Spleen (tissue), 11 donors: ENCODE results near the gene C1orf53. TPM values are rescaled to one million over a fixed set of nuclear protein-coding genes. Genes with fewer than 3 reads are reported as not detected.

Experiments
- DNase-seq: peaks from one replicate; pipeline ENCODE4 v3.0.0-alpha.2; 2020
- H3K27ac ChIP-seq, 8 donors: fragments of 200-600 bp; sonication (generic) in 7 of 8; 1 replicate in 4 of 8; 2 replicates in 4 of 8; pipeline versions ENCODE4 v1.5.0 to v1.8.0; 2016 to 2021; ENCODE audit warnings: inconsistent platforms in 4 of 8, mild to moderate bottlenecking in 4 of 8, moderate library complexity in 1 of 8
- H3K27me3 ChIP-seq, 7 donors: fragments of 200-600 bp; sonication (generic) in 6 of 7; replicated peaks in 1 of 7; 1 replicate in 4 of 7; 2 replicates in 3 of 7; pipeline versions ENCODE4 v1.5.0 to v1.8.0; 2016 to 2021; ENCODE audit warnings: inconsistent platforms in 3 of 7, mild to moderate bottlenecking in 1 of 7
- H3K36me3 ChIP-seq, 6 donors: fragments of 200-600 bp; sonication (generic) in 5 of 6; 1 replicate in 4 of 6; 2 replicates in 2 of 6; pipeline versions ENCODE4 v1.5.0 to v1.8.0; 2016 to 2021; ENCODE audit warnings: inconsistent platforms in 2 of 6
- H3K4me1 ChIP-seq, 6 donors: fragments of 200-600 bp; sonication (generic) in 5 of 6; 1 replicate in 3 of 6; 2 replicates in 3 of 6; pipeline versions ENCODE4 v1.5.0 to v1.8.0; 2016 to 2021; ENCODE audit warnings: inconsistent platforms in 3 of 6
- H3K4me3 ChIP-seq, 8 donors: fragments of 200-600 bp; sonication (generic) in 7 of 8; 1 replicate in 4 of 8; 2 replicates in 4 of 8; pipeline versions ENCODE4 v1.5.0 to v1.8.0; 2016 to 2021; ENCODE audit warnings: inconsistent platforms in 4 of 8, mild to moderate bottlenecking in 4 of 8, moderate library complexity in 2 of 8
- H3K9me3 ChIP-seq, 8 donors: fragments of 200-600 bp; sonication (generic) in 7 of 8; 1 replicate in 4 of 8; 2 replicates in 4 of 8; pipeline versions ENCODE4 v1.5.0 to v1.8.0; 2016 to 2021; ENCODE audit warnings: inconsistent platforms in 4 of 8
- POLR2A ChIP-seq, 3 donors: fragments of 450-650 bp; IDR thresholded peaks; one replicate each; pipeline ENCODE4 v1.5.1; 2017; ENCODE audit warnings: antibody characterized with exemption in 3 of 3, mild to moderate bottlenecking in 1 of 3
- POLR2AphosphoS5 ChIP-seq, 3 donors: sonication (generic); formaldehyde crosslinking; IDR thresholded peaks; one replicate each; pipeline ENCODE4 v1.5.1; 2017; ENCODE audit warnings: antibody characterized with exemption in 3 of 3
- WGBS, 5 donors: extraction: QIAGEN DNeasy Blood & Tissue Kit in 3 of 5; methylation state at CpG; one replicate each; pipeline versions ENCODE4 v1.1.5 to v1.1.7; 2013 to 2018; 5-methylcytosine and 5-hydroxymethylcytosine counted together
- intact Hi-C: fragments of 100-400 bp; cut with DNase I; formaldehyde crosslinking; loops from one replicate; pipeline ENCODE4 v1.15.0; 2023; ENCODE audit warnings: low total_unique reads
- polyA plus RNA-seq, 3 donors: library from polyadenylated mRNA; stranded (reverse); fragments of 200-250 nt; gene quantifications; one replicate each; pipeline ENCODE4 v1.2.1, GENCODE V29; 2013
- total RNA-seq, 7 donors: library from RNA; depleted of rRNA in 3 of 7; stranded (reverse); fragments of >200 nt in 3 of 7; fragmentation: NEBNext Ultra II Directional in 4 of 7; extraction: Animal tissue kit (Norgen Biotek cat#: 25700) in 4 of 7; gene quantifications; one replicate each; pipeline versions ENCODE4 v1.1.0 to v1.2.1, GENCODE V29; 2016 to 2021
- TF ChIP-seq, protein P1 (sequence below), 11 experiments: fragments of 200-600 bp in 7 of 11; fragments of 450-650 bp in 4 of 11; sonication (generic) in 4 of 11; IDR thresholded peaks in 8 of 11; conservative IDR thresholded peaks in 3 of 11; 1 replicate in 7 of 11; 2 replicates in 4 of 11; pipeline versions ENCODE4 v1.4.0 to v1.8.0; 2016 to 2021; ENCODE audit warnings: antibody characterized with exemption in 11 of 11, inconsistent platforms in 4 of 11, mild to moderate bottlenecking in 1 of 11
- donor health status: healthy with polysubstance abuse.
- donor health status: DM: no; HTN: no; CAD: no; lungs with moderate emphysema.
- donor health status: DM: no; HTN: no; CAD: no.
- donor health status: Bipolar disorder and iron deficiency.
- donor health status: healthy.
- donor health status: DM: no; HTN: no; CAD: no.
- donor health status: DM: yes; HTN: yes; CAD: no.

C1orf53 gene
- total and polyA plus RNA-seq, 10 donors = 0.50 to 8.6 (median 3.0) TPM; not detected in 2

DNA sequence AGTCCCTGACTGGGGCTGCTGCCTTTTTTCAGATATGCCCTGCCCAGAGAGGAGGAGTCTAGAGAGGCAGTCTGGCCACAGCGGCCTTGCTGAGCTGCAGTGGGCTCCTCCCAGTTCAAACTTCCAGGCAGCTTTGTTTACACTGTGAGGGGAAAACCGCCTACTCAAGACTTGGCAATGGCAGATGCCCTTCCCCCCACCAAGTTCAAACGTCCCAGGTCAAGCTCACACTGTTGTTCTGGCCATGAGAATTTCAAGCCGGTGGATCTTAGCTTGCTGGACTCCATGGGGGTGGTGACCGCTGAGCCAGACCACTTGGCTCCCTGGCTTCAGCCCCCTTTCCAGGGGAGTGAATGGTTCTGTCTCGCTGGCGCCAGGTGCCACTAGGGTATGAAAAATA, 18.3 kb upstream of the C1orf53 start:
- intact Hi-C loops = no loop called here

DNA sequence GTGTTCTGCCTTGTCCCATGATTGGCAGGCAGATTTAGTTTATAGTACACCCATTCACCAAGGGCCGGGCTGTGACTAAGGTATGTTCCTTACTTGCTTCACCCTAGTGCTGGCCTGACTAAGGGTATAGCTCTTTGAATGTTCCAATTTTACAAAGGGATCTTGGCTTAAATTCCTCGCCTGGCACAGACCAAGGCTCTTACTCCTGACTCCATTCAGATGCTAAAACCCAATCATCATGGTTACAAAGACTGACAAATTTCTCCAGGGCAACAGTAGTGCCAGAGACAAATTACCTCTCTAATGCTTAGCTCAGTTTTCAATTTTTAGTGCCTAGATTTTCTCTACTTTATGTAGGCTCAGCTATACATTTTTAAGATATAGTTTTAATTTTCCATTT, 11.5 kb upstream of the C1orf53 start:
- no peak overlapping the region for H3K27ac ChIP-seq
- no peak for DNase-seq
- no peaks in the 10 kb centered on the region for H3K9me3 ChIP-seq
- WGBS, 5 donors = 78 to 90% (median 87%) methylated on average over 2 of the region's 2 CpGs
- peaks cover 0 to 38% (median 0%) of the 10 kb centered on the region in 7 donors for H3K27me3 ChIP-seq
- no peak for TF ChIP-seq POLR2A (IDR thresholded peaks at IDR 0.05)
- TF ChIP-seq, protein P1, sequence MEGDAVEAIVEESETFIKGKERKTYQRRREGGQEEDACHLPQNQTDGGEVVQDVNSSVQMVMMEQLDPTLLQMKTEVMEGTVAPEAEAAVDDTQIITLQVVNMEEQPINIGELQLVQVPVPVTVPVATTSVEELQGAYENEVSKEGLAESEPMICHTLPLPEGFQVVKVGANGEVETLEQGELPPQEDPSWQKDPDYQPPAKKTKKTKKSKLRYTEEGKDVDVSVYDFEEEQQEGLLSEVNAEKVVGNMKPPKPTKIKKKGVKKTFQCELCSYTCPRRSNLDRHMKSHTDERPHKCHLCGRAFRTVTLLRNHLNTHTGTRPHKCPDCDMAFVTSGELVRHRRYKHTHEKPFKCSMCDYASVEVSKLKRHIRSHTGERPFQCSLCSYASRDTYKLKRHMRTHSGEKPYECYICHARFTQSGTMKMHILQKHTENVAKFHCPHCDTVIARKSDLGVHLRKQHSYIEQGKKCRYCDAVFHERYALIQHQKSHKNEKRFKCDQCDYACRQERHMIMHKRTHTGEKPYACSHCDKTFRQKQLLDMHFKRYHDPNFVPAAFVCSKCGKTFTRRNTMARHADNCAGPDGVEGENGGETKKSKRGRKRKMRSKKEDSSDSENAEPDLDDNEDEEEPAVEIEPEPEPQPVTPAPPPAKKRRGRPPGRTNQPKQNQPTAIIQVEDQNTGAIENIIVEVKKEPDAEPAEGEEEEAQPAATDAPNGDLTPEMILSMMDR (IDR thresholded peaks at IDR 0.05 in 8 of 11, conservative IDR thresholded peaks at IDR 0.05 in 3 of 11) = no peak
- TF ChIP-seq POLR2AphosphoS5 (IDR thresholded peaks at IDR 0.05) = no peak
- intact Hi-C loops = no loop called here
- H3K4me3 ChIP-seq = no peak overlapping the region
- H3K4me1 ChIP-seq = no peaks in the 10 kb centered on the region
- H3K36me3 ChIP-seq = no peaks in the 10 kb centered on the region

More for the DNA sequence above, 18.3 kb upstream of the C1orf53 start:
- H3K4me1 ChIP-seq = no peaks in the 10 kb centered on the region
- DNase-seq = no peak
- H3K27ac ChIP-seq = no peak overlapping the region
- H3K27me3 ChIP-seq = peaks cover 0 to 11% (median 0%) of the 10 kb centered on the region in 7 donors
- H3K36me3 ChIP-seq = no peaks in the 10 kb centered on the region
- no peaks in the 10 kb centered on the region for H3K9me3 ChIP-seq
- TF ChIP-seq POLR2AphosphoS5 (IDR thresholded peaks at IDR 0.05) (no peak), POLR2A (IDR thresholded peaks at IDR 0.05) (no peak)
- TF ChIP-seq, protein P1 (IDR thresholded peaks at IDR 0.05 in 8 of 11, conservative IDR thresholded peaks at IDR 0.05 in 3 of 11) = no peak
- H3K4me3 ChIP-seq = no peak overlapping the region
- 69 to 91% (median 81%) methylated on average over 4 to 7 of the region's 7 CpGs for WGBS, 5 donors

DNA sequence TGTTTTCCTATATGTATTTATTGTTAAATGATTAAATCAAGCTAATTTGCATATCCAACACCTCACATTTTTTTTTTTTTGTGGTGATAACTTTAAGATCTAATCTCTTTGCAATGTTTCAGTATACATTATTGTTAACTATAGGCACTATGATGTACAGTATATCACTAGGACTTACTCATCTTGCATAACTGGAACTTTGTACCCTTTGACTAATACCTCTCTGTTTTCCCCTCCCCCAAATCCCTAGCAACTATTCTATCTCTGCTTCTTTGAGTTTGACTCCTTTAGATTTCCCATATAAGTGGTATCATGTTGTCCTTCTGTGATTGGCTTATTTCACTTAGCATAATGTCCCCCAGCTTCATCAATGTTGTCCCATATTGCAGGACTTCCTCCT, 9.7 kb upstream of the C1orf53 start:
- H3K4me3 ChIP-seq = no peak overlapping the region
- H3K27ac ChIP-seq = no peak overlapping the region
- H3K4me1 ChIP-seq = no peaks in the 10 kb centered on the region
- DNase-seq = no peak
- no peaks in the 10 kb centered on the region for H3K36me3 ChIP-seq
- intact Hi-C loops = no loop called here
- no peaks in the 10 kb centered on the region for H3K9me3 ChIP-seq
- H3K27me3 ChIP-seq = peaks cover 0 to 46% (median 0%) of the 10 kb centered on the region in 7 donors
- TF ChIP-seq, protein P1 (IDR thresholded peaks at IDR 0.05 in 8 of 11, conservative IDR thresholded peaks at IDR 0.05 in 3 of 11) = no peak
- TF ChIP-seq POLR2A (IDR thresholded peaks at IDR 0.05) (no peak), POLR2AphosphoS5 (IDR thresholded peaks at IDR 0.05) (no peak)

DNA sequence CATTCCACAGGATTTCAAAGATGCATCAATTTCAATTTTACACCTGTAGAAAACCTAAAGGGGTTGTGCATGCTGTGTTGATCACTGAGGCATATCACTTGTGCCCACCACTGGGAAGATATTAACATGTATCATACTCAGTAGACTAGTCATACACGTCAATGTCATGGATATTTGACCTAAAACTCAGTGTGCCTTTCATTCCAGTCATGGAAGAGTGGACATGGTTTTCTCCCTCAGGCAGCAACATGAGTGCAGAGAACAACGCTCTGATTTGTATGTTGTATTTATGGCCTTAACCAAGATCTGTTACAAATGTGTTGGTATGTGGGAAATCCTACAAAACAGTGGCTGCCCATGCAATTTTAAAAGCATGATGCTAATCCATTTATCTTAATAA, 6.1 kb upstream of the C1orf53 start:
- Histone ChIP-seq H3K9me3 (no peaks in the 10 kb centered on the region), H3K27me3 (peaks cover 0 to 48% (median 0%) of the 10 kb centered on the region in 7 donors), H3K4me3 (no peak overlapping the region), H3K4me1 (no peaks in the 10 kb centered on the region), H3K27ac (no peak overlapping the region), H3K36me3 (no peaks in the 10 kb centered on the region)
- 83 to 98% (median 91%) methylated on average over 2 of the region's 2 CpGs for WGBS, 5 donors
- no peak for DNase-seq
- intact Hi-C loops = no loop called here
- TF ChIP-seq, protein P1 (IDR thresholded peaks at IDR 0.05 in 8 of 11, conservative IDR thresholded peaks at IDR 0.05 in 3 of 11) = no peak
